GM19395 (cell line): ENCODE measurements around the gene CTIF.

Experiments used
- ATAC-seq: cut with Tn5 transposase; IDR thresholded peaks from one replicate; pipeline ENCODE4 v1.9.1; 2021; ENCODE audit warnings: mild to moderate bottlenecking, moderate library complexity; ENCODE audit not compliant: unreplicated experiment

The CTIF gene

DNA sequence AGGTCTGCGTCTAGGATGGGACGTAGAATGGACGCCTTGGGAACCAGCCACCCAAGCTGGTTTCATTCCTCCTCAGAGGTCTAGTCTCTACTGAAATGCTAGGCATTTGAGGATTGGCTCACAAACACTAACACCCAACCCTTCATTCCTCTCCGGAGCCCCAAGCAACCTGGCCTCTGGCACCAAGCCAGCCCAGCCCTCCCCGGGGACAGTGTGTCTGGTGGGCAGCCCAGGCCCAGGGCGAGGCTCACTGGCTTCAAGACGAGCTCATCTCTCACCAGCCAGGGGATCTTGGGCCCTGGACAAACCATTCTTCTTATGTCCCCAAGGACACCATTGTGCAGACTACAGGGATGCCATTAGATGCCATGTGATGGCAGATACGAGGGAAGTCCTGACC is 182.5 kb downstream of the CTIF start:
- no peak for ATAC-seq

GRCh38 chr18:48723016-48723415 is 184.2 kb downstream of the CTIF start:
- no peak for ATAC-seq

DNA sequence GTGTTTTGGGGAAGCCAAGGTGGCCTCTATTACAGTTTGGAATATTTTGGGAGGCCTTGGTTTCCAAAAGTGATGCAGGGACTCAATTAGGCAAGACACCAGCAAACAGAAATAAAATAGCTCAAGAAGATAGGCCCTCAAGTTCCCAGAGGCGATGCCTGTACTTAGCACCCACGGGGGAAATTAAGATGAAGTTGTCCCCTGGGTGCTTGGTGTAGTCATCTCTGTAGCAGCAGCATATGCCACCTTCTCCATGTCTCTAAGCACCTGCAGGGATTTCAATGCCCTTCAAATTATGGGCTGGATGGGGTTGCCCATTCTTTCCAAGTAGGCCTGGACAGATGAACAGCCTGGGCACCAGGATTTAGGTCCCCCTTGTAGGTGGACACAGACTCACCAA is 185.0 kb downstream of the CTIF start:
- ATAC-seq: no peak

DNA sequence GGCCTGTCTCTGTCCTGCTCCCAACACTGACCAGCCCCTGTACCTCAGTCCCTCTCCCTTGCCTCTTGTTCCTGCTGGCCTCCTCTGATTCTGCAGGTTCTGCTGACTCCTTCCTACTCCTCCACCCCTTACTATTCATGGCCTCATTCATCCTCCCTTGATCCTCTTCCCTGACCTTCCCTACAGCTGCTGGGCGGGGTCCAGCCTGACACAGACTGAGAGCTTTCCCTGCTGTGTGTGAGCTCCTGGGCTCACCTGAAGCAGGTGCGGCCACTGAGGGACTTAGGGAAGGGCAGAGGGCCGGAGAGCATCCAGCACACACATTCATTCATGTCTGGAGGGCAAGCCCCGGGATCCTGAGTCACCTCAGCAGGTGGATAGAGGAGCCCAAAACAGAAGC is 185.6 kb downstream of the CTIF start:
- ATAC-seq: no peak

- ATAC-seq: no peak
Observed at GRCh38 chr18:48724939-48725338, 186.1 kb downstream of the CTIF start.

DNA sequence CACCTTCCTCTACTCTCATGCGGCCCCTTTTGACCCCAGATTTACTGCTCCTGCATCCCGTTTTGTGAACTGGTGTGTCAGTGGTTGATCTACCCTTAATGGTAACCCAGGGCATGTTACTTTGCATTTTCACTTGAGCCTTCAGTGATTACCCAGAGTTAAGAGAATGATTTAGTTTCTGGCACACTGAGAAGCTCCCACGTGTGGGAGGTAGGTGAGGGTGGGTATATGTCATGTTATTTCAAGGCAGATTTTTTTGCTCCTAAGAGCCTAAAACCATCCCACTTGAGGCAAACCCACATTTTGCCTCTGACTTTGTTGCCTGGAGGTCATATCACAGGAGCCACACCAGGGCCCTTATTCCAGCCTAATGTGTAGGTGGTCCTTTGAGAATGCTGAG is 186.7 kb downstream of the CTIF start:
- ATAC-seq: no peak

GRCh38 chr18:48727681-48728080 is 188.8 kb downstream of the CTIF start:
- no peak for ATAC-seq

- ATAC-seq: no peak
Observed at GRCh38 chr18:48728204-48728833, 189.5 kb downstream of the CTIF start.

DNA sequence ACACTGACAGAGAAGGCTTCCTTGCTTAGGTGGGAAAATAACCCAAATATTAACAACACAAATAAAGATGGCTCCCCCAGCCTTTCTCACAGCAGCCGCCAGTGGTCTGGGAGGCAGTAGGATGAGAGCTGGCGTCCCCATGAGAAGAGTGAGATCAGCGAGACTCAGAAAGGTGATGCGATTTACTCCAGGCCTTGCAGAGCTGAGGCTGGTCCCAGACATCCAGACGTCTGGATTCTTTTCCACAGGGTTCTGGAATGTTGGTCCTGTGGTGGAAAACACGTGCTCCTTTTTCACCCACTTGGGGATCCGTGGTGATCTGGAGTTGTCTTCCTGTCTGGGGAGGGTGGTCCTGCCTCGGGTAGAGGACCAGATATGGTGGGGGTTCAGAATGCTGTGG is 190.6 kb downstream of the CTIF start:
- ATAC-seq: no peak

- ATAC-seq: no peak
Observed at GRCh38 chr18:48730010-48730409, 191.2 kb downstream of the CTIF start.

DNA sequence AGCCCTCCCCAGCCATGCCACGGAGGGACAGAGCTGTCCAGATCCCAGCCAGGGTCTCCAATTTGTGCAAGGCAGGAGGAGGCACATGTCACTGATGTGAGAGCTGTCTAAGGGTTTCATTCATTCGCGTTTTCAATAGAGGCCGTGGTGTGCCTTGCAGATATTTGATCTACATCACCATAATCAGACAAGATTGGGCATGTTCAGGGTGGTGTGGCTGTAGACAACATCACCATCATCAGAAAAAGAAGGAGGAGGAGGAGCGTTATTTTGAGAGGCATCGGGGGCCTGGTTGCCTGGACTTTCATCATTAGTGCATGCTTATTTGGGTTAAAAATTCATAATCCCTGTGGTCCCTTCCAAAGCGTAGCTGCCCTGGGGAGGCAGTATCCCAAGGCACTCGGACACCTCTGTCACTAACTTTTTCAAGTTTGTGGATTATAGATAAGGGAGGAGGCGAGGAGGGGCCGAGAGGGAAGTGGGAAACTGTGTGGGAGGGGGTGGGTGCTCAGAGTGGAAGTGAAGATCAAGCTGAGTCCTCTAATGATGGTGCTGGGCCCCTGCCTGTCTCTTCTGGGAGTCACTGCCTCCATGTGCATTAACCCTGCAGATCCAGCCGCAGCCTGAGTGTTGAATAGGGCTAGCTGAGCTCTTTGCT is 194.1 kb downstream of the CTIF start:
- no peak for ATAC-seq

- no peak for ATAC-seq
Observed at GRCh38 chr18:48733643-48734253, 194.9 kb downstream of the CTIF start.

DNA sequence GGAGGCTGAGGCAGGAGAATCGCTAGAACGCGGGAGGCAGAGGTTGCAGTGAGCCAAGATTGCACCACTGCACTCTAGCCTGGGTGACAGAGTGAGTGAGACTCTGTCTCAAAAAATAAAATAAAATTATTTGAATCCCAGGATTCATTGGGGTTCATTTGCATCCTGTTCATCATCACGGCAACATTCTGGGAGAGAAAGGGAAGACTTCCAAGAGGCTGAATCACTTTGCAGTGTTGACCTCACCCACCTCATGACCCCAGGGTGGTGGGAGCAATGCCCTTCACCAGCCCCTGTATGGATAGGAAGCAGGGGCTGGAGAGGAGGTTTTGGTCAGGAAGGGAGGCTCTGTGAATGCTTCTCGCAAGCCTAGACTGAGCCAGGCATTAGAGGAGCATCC is 195.6 kb downstream of the CTIF start:
- ATAC-seq: no peak

- no peak for ATAC-seq
Observed at GRCh38 chr18:48735080-48735676, 196.3 kb downstream of the CTIF start.

- no peak for ATAC-seq
Observed at GRCh38 chr18:48735681-48736255, 196.9 kb downstream of the CTIF start.

DNA sequence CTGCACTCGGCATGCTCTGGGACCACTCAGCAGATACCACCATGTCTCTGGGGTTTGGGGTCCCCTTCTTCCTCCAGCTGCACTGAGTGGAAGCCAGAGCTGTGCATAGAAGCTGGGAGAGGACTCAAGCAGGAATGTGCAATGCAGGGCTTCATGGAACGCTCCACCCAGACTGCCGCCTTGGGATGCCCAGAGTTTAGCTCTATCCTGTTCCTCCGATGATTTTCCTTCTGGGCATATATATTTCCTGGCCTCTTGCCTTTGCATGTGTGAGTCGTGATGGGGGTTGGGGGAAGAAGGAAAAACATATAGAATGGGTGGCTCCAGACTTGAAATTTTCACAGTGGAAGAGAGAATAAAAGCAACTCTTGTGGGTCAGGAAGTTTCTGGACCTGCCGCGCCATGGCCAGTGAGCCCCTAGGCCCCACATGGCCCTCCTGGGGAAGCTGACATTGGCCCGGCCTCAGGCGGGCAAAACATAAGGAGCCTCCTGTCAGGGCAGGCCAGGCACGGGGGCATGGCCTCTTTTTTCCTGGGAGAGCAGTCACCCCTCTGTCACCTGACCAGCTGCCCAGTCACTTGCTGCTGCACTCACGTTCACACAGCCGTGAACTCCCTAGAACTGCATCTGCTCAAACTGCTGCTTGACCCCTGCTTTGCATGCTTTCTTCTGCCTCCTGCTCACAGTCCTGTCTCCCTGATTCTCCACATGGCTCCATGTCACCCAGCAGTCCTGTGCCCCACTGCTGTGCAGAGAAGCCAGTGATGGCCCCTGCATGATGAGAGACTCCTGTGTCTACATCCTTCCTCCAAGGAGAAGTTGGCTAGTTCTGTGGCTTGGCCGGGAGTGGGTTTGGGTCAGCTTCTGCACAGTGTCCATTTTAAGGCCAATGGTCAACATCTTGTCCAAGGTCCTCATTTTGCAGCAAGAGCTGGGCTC is 197.8 kb downstream of the CTIF start:
- no peak for ATAC-seq

GRCh38 chr18:48739266-48740067 is 200.6 kb downstream of the CTIF start:
- ATAC-seq: no peak

DNA sequence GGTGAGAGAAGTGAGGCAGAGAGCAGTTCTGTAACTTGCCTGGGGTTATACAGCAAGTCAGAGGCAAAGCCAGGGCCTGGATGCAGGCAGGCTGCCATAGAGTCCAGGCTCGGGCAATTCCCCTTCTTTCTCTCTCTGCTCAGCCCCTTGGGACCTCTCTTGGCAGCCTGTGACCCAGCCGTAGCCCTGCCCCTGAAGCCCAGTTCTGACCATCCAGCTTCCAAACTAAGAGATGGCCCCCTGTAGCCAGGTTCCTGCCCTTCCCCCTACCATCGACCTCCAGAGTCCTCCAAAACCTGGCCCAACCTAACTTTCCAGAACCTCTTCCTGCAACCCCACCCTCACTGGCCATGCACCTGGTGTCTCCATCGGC is 201.2 kb downstream of the CTIF start:
- no peak for ATAC-seq

DNA sequence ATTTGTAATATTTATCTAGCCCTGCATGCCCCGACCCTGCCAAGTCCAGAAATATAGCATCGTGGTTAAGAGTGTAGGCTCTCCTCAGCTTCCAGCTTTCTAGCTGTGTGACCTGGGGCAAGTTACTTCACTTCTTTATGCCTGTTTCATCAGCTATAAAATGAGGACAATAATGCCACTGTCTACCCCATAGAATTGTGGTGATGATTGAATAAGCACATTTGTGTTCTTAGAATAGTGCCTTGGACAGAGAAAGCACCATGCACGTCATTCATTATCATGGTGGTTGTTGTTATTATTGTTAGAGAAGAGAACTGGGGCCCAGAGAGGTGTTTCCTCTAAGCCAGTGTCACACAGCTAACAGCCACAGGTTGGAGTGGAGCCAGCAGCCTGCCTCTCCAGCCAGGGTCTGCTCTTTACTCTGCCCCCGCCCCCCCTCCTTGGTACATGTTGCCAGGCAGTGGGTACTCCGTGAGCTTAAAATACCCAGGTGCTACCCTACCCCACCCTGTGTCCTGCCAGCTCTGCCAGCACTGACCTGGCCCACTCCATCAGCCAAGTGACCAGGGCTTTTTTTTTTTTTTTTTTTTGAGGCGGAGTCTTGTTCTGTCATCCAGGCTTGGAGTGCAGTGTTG is 202.1 kb downstream of the CTIF start:
- ATAC-seq: no peak
